GM18526 (cell line): ENCODE results near the gene SPANXN4.

Source experiments
- POLR2A ChIP-seq: IDR thresholded peaks from 3 replicates; pipeline ENCODE4 v1.6.1; 2011; ENCODE audit not compliant: insufficient read length; ENCODE audit errors: extremely low read depth

Gene SPANXN4, protein sequence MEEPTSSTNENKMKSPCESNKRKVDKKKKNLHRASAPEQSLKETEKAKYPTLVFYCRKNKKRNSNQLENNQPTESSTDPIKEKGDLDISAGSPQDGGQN

DNA sequence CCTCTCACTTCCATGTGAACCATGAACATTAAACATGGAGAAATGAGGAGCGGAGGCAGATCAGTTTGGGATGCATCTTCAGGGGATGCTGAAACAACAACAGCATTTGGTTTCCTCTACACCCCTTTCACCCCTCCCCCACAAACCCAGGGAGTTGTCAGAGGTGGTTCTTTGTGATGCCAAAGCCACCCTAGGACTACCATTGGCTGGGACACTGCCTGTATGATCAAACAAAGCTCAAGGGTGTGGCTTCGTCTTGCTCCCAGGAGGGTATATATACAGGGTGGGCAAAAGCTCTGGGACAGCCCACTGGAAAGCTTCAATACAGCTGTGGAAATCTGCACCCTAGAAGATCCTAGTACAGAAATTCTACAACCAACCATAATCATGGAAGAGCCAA is at the start of gene SPANXN4:
TSS of gene SPANXN4 (plus strand) at position 301 of the 400 bp plus-strand sequence. CDS start at position 388, 87 bp downstream.
- no peak for TF ChIP-seq POLR2A

DNA sequence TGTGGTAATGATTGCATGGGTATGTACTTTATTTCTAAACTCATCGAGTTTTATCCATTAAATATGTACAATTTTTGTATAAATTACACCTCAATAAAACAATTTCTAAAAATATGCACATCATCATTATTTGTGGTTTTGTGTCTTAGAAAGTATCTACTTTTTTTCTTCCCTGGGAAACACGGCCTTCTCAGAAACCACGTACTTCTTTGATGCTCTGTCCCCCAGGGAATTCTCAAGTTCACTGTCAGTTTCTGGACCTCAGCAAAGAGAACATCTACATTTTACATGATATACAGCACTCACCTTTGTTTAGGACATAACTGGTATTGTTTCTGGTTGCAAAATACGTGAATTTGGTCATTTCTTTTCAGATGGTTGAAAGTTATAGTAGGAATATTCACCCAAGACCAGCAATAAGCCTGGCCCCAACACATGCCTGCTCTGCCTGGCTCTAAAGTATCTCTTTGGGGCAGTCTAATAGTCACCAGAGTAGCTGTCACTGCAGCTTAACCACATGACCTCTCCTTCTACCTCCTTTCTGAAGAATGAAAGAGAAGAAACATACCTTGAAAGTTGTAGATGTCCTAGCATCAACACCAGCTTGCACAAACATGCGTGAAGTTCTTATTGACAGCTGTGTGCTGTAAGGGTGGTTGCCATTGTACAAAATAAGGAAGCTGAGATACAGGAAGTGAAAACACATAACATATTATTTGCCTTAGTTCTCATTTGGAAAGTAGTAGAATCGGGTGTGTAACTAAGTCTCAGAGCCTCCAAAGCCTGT is 48.4 kb upstream of the SPANXN4 start:
- no peak for TF ChIP-seq POLR2A

DNA sequence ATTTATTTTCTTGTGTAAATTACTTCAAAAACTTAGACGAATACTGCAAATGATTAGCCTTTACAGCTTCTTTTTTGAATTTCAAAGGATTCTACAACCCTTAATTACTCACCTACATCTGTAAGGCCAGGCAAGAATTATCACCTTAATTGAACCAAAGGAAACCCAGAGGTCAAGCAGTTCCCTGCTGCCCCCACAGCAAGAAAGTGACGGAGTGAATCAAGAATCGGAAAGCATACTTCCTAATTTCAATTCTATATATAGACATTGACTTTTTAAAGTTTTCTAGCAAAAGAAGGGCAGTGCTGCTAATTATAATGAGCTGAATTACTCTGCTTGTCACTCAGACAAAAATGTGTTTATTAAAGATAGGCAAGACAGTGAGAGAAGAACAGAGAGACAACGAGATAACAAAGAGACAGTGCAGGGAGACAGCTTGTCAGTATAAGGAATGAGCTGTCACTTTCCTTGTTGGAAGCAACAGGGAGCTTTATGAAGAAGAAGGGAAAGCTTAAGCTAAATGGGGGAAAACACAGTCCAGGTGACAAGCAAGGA is 47.5 kb upstream of the SPANXN4 start:
- no peak for TF ChIP-seq POLR2A

DNA sequence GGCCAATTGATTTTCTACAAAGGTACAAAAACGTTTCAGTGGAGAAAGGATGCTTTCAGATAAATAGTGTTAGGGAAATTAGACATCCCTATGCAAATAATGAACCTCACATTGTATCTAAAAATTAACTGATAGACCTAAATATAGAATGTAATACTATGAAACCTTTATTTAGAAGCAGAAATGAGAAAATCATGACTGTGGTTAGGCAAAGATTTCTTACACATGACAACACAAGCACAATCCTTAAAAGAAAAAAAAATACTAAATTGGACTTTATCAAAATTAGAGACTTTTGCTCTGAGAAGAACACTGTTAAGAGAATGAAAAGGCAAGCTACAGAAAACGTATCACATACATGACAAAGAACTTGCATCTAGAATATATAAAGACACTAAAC is 43.0 kb upstream of the SPANXN4 start:
- no peak for TF ChIP-seq POLR2A

DNA sequence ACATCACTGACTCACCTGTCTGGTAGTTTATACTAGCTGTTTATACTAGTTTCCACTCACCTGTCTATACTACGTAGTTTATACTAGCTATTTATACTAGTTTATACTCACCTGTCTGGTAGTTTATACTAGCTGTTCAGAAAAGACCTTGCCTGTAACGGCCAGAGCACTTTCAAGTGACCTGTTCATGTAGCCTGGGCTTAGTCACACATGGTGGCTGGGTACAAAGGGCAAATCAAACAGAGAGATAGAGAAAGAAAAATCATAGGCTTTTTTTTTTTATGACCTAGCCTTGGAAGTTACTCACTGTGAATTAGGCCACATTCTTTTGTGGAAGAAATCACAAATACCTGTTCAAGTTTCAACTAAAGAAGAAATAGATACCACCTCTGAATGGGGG is 30.7 kb upstream of the SPANXN4 start:
- no peak for TF ChIP-seq POLR2A

DNA sequence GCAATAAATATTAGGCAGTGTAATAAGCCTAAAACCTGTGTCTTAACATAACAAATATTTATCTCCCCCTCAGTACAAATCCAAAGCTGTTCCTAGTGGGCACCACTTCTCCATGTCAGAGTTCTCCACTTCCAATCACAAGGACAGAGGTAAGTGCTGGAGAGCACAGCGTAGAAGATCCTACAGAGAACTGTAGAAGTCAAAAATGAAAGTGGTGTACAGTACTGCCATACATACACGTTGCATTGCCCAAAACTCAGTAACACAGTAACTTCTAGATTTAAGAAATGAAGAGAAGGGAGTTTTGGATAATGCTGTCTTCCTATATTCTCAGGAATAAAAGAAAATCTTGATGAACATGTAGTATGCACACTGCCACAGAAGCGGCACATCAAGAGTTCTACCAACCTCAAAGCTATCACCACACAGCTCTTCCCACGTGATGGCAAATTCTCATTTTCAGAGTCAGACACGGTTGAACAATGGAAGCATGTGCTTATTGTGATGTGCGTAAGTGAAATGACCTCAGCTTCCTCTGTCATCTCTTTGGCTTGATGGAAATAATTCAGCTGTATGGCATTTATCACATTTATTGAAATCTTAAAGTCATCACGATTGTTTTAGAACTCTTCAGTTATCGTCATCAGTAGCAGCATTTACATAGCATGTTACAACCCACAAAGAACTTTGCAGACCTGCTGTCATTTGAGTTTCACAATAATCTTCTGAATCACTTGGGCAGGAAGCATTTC is 27.1 kb upstream of the SPANXN4 start:
- no peak for TF ChIP-seq POLR2A

DNA sequence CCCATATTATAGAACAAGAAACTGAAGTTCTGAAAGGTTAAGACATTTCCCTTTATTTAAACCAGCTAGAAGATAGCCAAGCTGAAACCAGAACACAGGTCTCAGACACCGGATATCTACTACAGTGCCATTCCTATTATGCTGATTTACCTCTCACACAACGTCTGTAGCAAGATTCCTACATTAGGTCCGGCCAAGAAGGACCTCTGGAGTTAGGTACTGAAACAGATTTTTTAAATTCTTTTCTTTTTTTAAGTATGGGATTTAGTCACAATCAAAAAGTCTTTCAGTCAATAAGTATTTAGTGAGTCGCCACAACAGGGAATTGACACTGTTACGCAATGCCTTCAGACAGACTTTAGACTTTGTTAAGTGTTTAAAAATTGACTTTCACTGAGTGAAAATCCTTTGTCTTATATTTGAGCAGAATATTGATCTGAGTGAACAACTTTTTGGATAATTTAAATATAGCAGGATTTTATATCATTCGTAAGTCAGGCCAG is 26.5 kb upstream of the SPANXN4 start:
- TF ChIP-seq POLR2A: no peak

DNA sequence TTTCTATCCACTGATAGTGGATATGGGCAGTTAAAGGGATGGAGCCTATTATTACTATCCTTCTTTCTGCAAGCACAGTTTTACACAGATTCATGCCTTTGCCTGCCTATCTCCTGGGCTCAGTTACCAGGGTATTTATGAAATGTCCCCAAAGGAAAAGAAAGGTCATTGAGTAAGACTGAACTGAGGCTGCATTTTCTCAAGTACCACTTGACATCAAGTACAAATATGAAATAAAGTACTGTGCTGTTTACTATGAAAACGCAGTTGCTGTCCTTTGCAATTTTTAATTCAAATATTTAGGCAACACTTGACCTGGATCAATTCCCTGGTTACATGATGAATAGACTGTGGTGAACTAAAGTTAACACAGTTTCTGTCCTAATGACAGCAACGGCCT is 23.5 kb upstream of the SPANXN4 start:
- no peak for TF ChIP-seq POLR2A

DNA sequence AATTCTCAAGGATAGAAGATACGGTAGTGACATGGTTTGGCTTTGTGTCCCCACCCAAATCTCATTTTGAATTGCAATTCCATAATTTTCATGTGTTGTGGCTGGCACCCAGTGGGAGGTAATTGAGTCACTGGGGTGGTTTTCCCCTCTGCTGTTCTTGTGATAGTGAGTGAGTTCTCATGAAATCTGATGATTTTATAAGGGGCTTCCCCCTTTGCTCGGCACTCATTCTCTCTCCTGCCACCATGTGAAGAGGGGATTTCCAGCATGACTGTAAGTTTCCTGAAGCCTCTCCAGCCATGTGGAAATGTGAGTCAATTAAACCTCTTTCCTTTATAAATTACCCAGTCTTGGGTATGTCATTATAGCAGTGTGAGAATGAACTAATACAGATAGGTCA is 8.5 kb upstream of the SPANXN4 start:
- TF ChIP-seq POLR2A: no peak

DNA sequence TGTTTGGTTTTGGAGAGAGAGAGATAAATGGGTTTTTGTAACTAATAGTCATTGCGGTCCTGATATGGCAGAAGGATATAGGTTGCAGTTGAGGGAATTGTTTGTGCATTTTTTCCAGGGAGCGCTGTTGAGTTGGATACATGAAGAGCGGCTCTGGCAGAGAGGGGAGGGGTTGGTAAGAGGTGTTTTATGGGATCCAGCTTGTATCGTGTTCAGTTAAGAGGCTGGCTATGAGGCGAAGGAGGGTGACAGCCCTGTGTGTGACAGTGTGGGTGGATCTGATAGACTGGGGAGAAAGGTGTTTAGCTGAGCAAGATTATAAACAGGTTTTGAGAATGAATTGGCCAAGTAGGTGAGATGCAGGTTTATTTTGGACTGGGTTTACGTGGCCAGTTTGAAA is 1.5 kb downstream of the SPANXN4 start:
- TF ChIP-seq POLR2A: no peak

DNA sequence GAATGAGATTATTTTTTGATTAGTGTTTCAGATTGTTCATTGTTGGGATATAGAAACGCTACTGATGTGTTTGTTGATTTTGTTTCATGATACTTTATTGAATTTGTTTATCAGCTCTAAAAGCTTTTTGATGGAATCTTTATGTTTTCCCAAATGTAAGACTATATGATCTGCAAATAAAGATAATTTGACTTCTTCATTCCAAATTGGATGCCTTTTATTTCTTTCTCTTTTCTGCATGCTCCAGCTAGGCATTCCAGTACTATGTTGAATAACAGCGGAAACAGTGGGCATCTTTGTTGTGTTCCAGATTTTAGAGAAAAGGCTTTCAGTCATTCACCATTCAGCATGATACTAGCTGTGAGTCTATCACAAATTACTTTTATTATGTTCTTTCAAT is 21.8 kb downstream of the SPANXN4 start:
- TF ChIP-seq POLR2A: no peak

DNA sequence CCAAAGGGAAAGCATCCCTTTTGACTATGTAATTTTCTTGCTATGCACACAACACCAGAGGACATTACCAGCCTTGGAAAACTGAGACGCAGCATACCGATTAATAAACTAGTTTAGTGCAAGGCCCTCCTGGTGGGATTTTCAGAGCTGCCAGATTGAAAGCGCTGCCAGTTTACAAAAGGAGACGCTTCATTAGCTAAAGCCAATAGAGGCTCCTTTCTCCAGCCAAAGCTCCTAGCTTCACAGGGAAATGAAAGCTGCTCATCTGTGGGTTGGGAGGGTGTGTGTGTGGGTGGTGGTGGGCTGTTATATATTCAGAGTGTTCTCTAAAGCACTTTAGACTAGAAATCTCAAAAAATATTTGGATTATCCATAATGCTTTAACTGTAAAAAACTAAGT is 32.4 kb downstream of the SPANXN4 start:
- no peak for TF ChIP-seq POLR2A

DNA sequence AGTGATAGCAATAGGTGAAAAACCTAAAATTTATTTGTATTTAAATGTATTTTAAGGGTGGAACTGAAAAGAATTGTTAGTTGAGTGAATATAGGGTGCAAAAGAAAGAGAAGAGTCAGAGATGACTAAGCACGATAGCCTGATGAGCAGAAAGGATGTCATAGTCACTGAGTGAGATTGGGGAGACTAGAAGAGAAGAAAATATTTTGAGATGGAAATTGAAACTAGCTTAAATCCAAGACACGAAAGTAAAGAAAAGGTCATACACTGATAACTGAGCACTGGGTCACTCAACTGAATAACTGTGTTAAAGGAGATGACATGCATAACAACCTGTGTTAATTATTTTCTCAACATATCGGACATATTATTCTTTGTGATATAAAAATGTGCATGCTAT is 55.5 kb downstream of the SPANXN4 start:
- TF ChIP-seq POLR2A: no peak

DNA sequence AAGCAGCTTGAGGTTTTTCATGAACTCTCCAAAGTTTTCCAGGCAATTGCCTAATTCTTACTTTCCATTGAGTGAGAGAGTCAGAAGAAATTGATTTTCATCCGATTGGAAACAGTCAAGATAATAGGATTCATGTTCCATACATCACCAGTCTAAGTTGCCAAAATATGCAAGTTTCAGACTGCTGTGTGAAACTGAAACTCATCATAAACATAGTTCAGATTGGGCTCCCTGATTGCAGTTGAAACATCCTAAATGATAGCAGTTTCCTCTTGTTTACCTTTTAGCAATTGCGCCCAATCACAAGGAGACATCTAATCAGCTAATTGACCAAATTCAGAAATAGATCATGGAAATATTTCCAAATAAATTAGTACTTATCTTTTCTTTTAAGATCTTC is 56.8 kb downstream of the SPANXN4 start:
- TF ChIP-seq POLR2A: no peak
